Endothelial cell of umbilical vein (primary cell): ENCODE measurements around the gene XCL2. TPM values are rescaled to one million over a fixed set of nuclear protein-coding genes. Genes with fewer than 3 reads are reported as not detected.
"Not testable (repeated sequence)": the region's sequence is repeated elsewhere in the genome, so short reads cannot be mapped to it uniquely, and the experiment has no call there.

Experiments used
- BruUV-seq: library from RNA; stranded (reverse); fragments of 400-500 nt; replicated peaks from 2 replicates; lab custom pipeline; 2021; lab: Mats Ljungman, UMichigan
- CTCF ChIA-PET: fragments of 300-600, 350-600 bp; sonication (Branson Sonifier 250); formaldehyde crosslinking; loops from one replicate; lab custom pipeline; 2021; ENCODE audit warnings: antibody characterized with exemption, inconsistent platforms; lab: Charles Lee
- POLR2A ChIA-PET: fragments of 300-600, 350-600 bp; sonication (Branson Sonifier 250); formaldehyde crosslinking; loops from one replicate; lab custom pipeline; 2021; ENCODE audit warnings: antibody characterized with exemption, inconsistent platforms; lab: Charles Lee
- DNase-seq: peaks from one replicate; pipeline ENCODE4 v3.0.0-alpha.2; 2011; ENCODE audit warnings: low read depth, low spot score
- FAIRE-seq: peaks from 2 replicates; lab custom pipeline; 2011; peaks lifted over from hg19 to GRCh38; lab: Jason Lieb, UNC
- H2AFZ ChIP-seq: 2 replicates; pipeline ENCODE4 v1.6.0; 2012; ENCODE audit warnings: low read depth, low read length, control low read depth, inconsistent platforms
- H3K27ac ChIP-seq: 2 replicates; pipeline ENCODE4 v1.5.1; 2011; ENCODE audit warnings: low read depth, mild to moderate bottlenecking, control low read depth, low read length, moderate library complexity; ENCODE audit not compliant: insufficient read depth
- H3K27me3 ChIP-seq, 2 experiments: 2 replicates each; pipeline versions ENCODE4 v1.6.0 to v1.6.1; 2011; ENCODE audit warnings: low read length in 2 of 2, mixed read lengths in 1 of 2; ENCODE audit not compliant: control insufficient read depth in 2 of 2, insufficient read depth in 2 of 2
- H3K36me3 ChIP-seq, 2 experiments: 2 replicates in 1 of 2; 3 replicates in 1 of 2; pipeline ENCODE4 v1.5.1; 2011; ENCODE audit warnings: low read length in 2 of 2, mild to moderate bottlenecking in 1 of 2, moderate library complexity in 1 of 2; ENCODE audit not compliant: control insufficient read depth in 2 of 2, insufficient read depth in 2 of 2; ENCODE audit errors: extremely low read depth in 1 of 2
- H3K4me1 ChIP-seq: 3 replicates; pipeline ENCODE4 v1.5.1; 2011; ENCODE audit warnings: mild to moderate bottlenecking, low read length; ENCODE audit not compliant: control insufficient read depth, insufficient read depth; ENCODE audit errors: extremely low read depth
- H3K4me2 ChIP-seq: 2 replicates; pipeline ENCODE4 v1.6.1; 2011; ENCODE audit warnings: low read length, control low read depth, mixed read lengths; ENCODE audit not compliant: insufficient read depth
- H3K4me3 ChIP-seq, 3 experiments: fragments of 200-600 bp in 1 of 3; sonication (generic), shearing (Covaris generic) in 1 of 3; replicated peaks in 1 of 3; 2 replicates each; pipeline ENCODE4 v1.5.1; 2011 to 2016; ENCODE audit warnings: control low read depth in 3 of 3, low read length in 3 of 3, mild to moderate bottlenecking in 2 of 3, inconsistent platforms in 1 of 3, low read depth in 1 of 3, moderate library complexity in 1 of 3; ENCODE audit not compliant: insufficient read depth in 1 of 3
- H3K79me2 ChIP-seq: 2 replicates; pipeline ENCODE4 v1.6.0; 2012; ENCODE audit warnings: low read length, inconsistent platforms; ENCODE audit not compliant: control insufficient read depth, insufficient read depth
- H3K9ac ChIP-seq: replicated peaks from 2 replicates; pipeline ENCODE3; 2011; ENCODE audit warnings: low read length, control low read depth; ENCODE audit not compliant: insufficient read depth; ENCODE audit errors: extremely low read depth
- H3K9me1 ChIP-seq: replicated peaks from 3 replicates; pipeline ENCODE4 v1.6.0; 2011; ENCODE audit warnings: mild to moderate bottlenecking, low read length; ENCODE audit not compliant: control insufficient read depth, insufficient read depth; ENCODE audit errors: extremely low read depth
- H3K9me3 ChIP-seq: replicated peaks from 2 replicates; pipeline ENCODE4 v1.5.1; 2012; ENCODE audit warnings: low read length, inconsistent platforms; ENCODE audit not compliant: control insufficient read depth, insufficient read depth
- H4K20me1 ChIP-seq: replicated peaks from 2 replicates; pipeline ENCODE3; 2011; ENCODE audit warnings: mild to moderate bottlenecking, low read length; ENCODE audit not compliant: control insufficient read depth, insufficient read depth; ENCODE audit errors: extremely low read depth
- CTCF ChIP-seq, 2 donors: IDR thresholded peaks; 1 replicate in 1 of 2; 2 replicates in 1 of 2; pipeline ENCODE4 v1.5.1; 2011; ENCODE audit warnings: low read length in 2 of 2, mild to moderate bottlenecking in 2 of 2, moderate library complexity in 2 of 2, control low read depth in 1 of 2, inconsistent platforms in 1 of 2, low read depth in 1 of 2; ENCODE audit not compliant: insufficient read depth in 1 of 2; ENCODE audit errors: extremely low read depth in 1 of 2
- EZH2 ChIP-seq: IDR thresholded peaks from 2 replicates; pipeline ENCODE4 v1.6.1; 2012; ENCODE audit warnings: borderline replicate concordance, low read depth, mild to moderate bottlenecking, moderate library complexity, low read length, inconsistent platforms; ENCODE audit not compliant: severe bottlenecking
- FOS ChIP-seq: IDR thresholded peaks from 2 replicates; pipeline ENCODE4 v1.6.1; 2011; ENCODE audit warnings: mild to moderate bottlenecking, low read length, moderate library complexity, borderline replicate concordance; ENCODE audit not compliant: insufficient read depth
- GATA2 ChIP-seq: IDR thresholded peaks from 2 replicates; pipeline ENCODE4 v1.7.0; 2011; ENCODE audit warnings: low read depth, mild to moderate bottlenecking, moderate library complexity, mixed read lengths, low read length; ENCODE audit not compliant: insufficient read length, insufficient read depth
- JUN ChIP-seq: IDR thresholded peaks from 2 replicates; pipeline ENCODE4 v1.6.1; 2011; ENCODE audit warnings: borderline replicate concordance, low read depth; ENCODE audit not compliant: insufficient read length, insufficient read depth
- MAX ChIP-seq: IDR thresholded peaks from 2 replicates; pipeline ENCODE4 v1.6.1; 2011; ENCODE audit not compliant: insufficient read depth, insufficient read length
- MYC ChIP-seq: IDR thresholded peaks from one replicate; pipeline ENCODE4 v1.6.1; 2011; ENCODE audit warnings: mild to moderate bottlenecking, low read depth, low read length
- POLR2A ChIP-seq: IDR thresholded peaks from 2 replicates; pipeline ENCODE4 v1.6.1; 2012; ENCODE audit warnings: low read depth, mild to moderate bottlenecking, control low read depth, low read length
- POLR2AphosphoS5 ChIP-seq: IDR thresholded peaks from 2 replicates; pipeline ENCODE4 v1.6.1; 2012; ENCODE audit warnings: low read depth, mild to moderate bottlenecking, control low read depth, low read length, moderate library complexity; ENCODE audit not compliant: insufficient read depth
- dilution Hi-C: fragments of 300-500 bp; cut with MboI; formaldehyde crosslinking; loops from one replicate; pipeline ENCODE4 v1.15.0; 2019; ENCODE audit warnings: low sequenced_read_pairs; ENCODE audit not compliant: extremely low pct_ligation_motif_present
- intact Hi-C: fragments of 100-400 bp; cut with micrococcal nuclease; formaldehyde crosslinking; loops from one replicate; pipeline ENCODE4 v1.10.0; 2022
- polyA plus RNA-seq, 4 experiments: library from polyadenylated mRNA; depleted of rRNA in 3 of 4; stranded (reverse) in 3 of 4; unstranded in 1 of 4; fragments of >200 nt; gene quantifications; 2 replicates each; pipeline versions ENCODE4 v1.2.1 to v1.2.3, GENCODE V29; 2011 to 2012; ENCODE audit warnings: missing spikeins in 1 of 4
- total RNA-seq: library from RNA; stranded (reverse); gene quantifications from 2 replicates; pipeline ENCODE4 v1.2.3, GENCODE V29; 2021

Gene XCL2
- total and polyA plus RNA-seq, 2 donors (not counting 3 experiments of a cell fraction or from before 2014, with no cell fraction given), result not detected

- ChIA-PET POLR2A (no interaction called here), CTCF (no interaction called here)
- dilution Hi-C loops, result no loop called here
Measured at GRCh38 chr1:168581817-168582572, 38.2 kb upstream of the XCL2 start.

GRCh38 chr1:168580991-168581390 is 37.2 kb upstream of the XCL2 start:
- BruUV-seq, H3K27me3 ChIP-seq, H2AFZ ChIP-seq, intact Hi-C loops, DNase-seq, H3K27ac ChIP-seq, H3K4me2 ChIP-seq, dilution Hi-C loops, H3K4me1 ChIP-seq, H3K9me3 ChIP-seq, H3K79me2 ChIP-seq, H3K4me3 ChIP-seq, H3K9ac ChIP-seq, H4K20me1 ChIP-seq, H3K36me3 ChIP-seq, H3K9me1 ChIP-seq, POLR2A ChIA-PET, FAIRE-seq: not testable (repeated sequence)
- CTCF ChIA-PET, result interaction anchor here (1.1 kb wide), 1 partner anchor 12 kb away, joined by 3 read pairs; no protein-coding TSS in a partner anchor

More at GRCh38 chr1:168581817-168582572, 38.2 kb upstream of the XCL2 start:
- H3K79me2 ChIP-seq, result no peaks in the 10 kb centered on the region
- intact Hi-C loops, result no loop called here
- H3K9me3 ChIP-seq, result no peaks in the 10 kb centered on the region
- H4K20me1 ChIP-seq, result no peaks in the 10 kb centered on the region
- no peaks in the 10 kb centered on the region for H3K36me3 ChIP-seq
- H3K9ac ChIP-seq, result no peak overlapping the region
- H2AFZ ChIP-seq, result no peak overlapping the region
- no peak overlapping the region for H3K27ac ChIP-seq
- FAIRE-seq (no peak), DNase-seq (no peak)
- no peaks in the 10 kb centered on the region for H3K9me1 ChIP-seq
- no TSS peak for BruUV-seq
- no peak for TF ChIP-seq JUN
- TF ChIP-seq MYC, result no peak
- TF ChIP-seq CTCF (IDR thresholded peaks at IDR 0.05; ENCODE audit: extremely low read depth in 1 of 2, insufficient read depth in 1 of 2, low read depth in 1 of 2, low read length in 2 of 2), result no peak
- no peak for TF ChIP-seq FOS
- TF ChIP-seq MAX, result no peak
- no peak for TF ChIP-seq GATA2
- TF ChIP-seq POLR2A, result no peak
- no peak for TF ChIP-seq POLR2AphosphoS5
- no peak for TF ChIP-seq EZH2
- H3K4me2 ChIP-seq, result no peak overlapping the region
- H3K4me3 ChIP-seq, result no peak overlapping the region
- H3K27me3 ChIP-seq, result peaks cover 0 to 5% of the 10 kb centered on the region in 2 experiments
- no peaks in the 10 kb centered on the region for H3K4me1 ChIP-seq
